Activated CD8-positive, alpha-beta memory T cell treated with anti-CD3 and anti-CD28 coated beads, Interleukin-2, amount 50 U/mL, for 1 hour (primary cell): ENCODE results near the gene UNC13A.

Source experiments
- DNase-seq: peaks from one replicate; pipeline ENCODE4 v3.0.0-alpha.2; 2020; ENCODE audit errors: extremely low read depth

UNC13A gene

DNA sequence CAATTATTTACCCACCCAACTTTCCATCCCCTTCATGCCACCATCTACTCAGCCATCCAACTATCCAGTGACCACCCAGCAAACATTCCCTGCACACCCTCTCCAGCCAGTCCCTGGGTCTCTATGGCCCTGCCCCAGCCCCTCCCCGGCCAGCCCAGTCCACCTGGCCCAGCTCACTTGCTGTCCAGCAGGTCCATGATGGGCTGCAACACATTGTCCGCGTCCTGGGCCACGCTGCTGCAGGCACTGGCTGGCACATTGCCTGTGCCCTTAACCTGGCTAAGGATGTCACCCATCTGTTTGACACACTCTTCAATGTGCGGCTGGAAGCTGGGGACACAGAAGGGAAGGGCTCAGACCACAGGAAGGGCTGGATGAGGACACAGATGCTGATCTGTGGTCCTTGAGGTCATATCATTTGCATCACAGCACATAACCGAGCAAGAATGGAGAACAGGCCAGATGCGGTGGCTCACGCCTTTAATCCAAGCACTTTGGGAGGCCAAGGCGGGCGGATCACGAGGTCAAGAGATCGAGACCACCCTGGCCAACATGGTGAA lies 61.6 kb downstream of the UNC13A start:
- DNase-seq: no peak

DNA sequence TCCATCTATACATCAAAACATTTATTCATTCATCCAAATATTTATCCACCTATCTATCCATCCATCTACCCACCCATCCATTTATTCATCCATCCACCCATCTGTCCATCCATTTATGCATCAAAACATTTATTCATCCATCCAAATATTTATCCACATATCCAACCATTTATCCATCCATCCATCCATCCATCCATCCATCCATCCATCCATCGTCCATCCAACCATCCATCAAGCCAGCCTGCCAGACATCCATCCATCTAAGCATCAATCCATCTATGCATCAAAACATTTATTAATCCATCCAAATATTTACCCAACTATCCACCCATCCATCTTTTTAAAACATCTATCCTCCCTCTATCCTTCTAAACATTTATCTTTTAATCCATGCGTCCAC lies 62.2 kb downstream of the UNC13A start:
- no peak for DNase-seq

DNA sequence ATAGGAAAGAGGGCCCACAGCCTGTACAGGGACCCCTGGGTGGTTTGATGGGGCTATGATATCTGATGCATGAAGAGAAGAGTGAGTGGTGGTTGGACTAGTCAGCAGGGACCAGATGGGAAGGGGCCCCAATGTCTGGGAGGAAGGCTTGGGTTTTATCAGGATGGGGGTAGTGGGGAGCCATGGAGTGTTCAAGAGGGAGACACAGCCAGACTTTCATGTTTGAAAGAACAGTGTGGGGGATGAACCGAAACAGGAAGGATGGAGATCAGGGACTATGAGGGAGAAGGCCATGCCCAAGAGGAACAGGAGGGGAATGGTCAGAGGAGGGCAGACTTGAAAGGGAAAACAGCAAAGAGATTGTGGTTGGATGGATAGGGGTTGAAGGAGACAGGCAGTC lies 63.1 kb downstream of the UNC13A start:
- DNase-seq: no peak

DNA sequence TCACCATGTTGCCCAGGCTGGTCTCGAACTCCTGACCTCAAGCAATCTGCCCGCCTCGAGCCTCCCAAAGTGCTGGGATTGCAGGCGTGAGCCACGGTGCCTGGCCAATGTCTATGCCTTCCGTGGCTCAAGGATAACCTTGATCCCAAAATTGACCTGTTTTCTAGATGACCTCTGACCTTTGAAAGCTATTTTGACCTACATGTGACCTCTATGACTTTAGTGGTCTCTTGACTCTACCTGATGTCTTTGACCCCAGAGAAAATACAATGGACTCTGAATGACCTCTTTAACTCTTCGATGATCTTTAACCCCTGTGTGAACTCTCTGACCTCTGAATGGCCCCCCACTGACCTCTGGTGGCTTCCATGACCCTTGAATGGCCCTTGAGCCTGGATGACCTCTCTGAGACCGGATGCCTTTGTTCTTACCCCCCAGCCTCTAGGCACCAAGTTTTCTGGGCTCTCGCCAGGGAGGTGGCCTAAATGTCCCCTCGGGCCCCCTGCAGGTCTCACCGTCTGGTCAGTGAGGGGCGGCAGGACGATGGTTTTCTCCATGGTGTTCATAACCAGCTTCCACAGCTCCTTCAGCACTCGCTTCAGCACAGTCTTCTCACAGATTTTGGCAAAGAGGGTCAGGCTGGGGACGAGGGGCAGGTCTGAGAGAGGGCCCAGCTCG lies 63.7 kb downstream of the UNC13A start:
- no peak for DNase-seq

DNA sequence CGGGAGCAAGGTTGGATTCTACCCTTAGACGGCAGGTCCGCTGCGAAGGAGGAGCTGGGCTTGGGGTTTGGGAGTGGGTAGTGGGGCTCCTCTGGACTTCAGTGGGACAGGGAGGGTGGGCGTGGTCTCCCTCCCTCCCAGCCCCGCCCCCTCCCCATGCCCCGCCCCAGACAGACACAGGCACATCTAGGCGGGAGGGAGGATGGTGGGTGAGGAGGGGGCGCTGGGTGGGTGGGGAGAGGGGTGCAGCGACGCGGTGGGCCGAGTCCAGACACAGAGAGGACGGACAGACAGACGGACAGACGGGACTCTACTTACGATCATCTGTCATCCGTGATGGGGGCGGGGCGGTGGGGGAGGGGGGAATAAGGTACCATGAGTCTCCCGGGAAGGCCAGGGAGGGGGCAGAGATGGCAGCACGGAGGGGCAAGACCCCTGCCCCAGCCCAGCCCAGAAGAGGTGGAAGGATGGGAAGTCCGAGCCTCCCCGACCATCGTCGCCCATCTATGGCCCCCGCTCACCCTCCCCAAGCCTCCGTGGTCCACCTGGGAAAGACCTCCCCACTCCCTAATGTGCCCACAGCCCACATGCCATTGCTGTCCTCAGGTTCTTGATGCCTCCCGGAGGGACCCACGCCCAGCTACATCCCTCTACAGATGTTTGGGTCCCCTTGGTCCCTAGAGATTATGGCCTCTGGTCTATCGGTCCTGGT lies 64.8 kb downstream of the UNC13A start:
- DNase-seq: no peak

DNA sequence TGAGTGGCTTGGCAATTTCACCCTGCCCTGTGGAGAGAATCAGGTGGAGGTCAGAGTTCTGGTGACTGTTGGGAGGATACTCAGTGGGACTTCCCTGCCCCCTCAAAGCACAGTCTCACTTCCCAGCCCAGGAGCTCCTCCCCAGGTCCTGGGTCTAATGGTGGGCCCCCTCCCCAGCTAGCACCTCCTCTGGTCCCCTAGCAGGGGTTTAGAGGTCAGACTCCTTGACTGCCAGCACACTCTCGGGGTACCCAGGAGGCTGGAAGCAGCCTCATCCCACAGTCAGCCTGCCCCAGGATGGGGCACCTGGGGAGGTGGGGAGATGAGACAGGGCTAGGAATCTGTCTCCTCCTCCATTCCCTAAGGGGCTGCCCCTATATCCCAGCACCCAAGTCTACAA lies 67.5 kb downstream of the UNC13A start:
- no peak for DNase-seq

DNA sequence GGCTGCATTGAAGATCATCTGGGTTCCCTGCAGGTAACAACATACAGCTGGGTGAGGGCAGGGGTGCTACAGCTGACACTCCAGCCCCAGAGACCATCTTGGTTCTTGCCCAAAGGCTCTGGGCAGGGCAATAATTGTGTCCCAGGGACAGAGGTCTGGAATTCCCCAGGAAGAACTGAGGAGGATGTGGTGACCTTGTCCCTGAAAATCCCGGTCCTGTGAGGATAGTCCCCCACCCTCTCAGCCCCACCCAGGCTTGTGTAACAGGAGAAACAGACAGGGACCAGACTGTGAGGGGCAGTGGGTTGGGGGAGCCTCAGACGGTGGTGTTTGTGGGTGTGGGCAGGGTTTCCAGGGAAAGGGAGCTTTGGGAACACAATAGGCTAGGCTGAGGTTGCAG lies 69.2 kb downstream of the UNC13A start:
- DNase-seq: no peak

DNA sequence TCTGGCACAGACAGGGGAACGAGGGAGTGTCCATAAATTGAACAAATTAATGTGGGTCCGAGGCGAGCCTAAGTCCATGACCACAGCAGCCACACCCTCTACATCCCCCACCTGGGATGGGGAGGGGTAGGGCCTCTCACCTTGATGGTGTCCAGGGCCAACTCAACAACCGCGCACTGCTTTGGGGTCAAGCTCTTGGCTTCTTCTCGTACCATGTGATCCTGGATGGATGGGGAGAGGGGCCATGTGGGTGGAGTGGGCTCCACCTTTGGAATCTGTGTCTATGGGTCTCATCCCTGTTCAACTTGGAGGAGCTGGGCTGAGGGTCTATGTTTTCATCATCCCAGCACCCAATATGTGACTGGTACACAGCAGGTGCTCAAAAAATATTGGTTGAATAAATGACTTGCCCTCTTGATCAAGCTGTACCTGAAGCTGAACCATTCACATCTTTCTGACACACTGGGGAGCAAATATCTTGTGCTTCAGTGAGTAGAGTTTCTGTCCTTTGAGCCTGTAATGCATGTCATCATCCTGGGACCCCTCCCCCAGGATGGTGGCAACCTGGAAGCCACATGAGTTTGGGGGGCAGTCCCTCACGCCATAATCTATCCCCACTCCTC lies 69.8 kb downstream of the UNC13A start:
- DNase-seq: no peak

DNA sequence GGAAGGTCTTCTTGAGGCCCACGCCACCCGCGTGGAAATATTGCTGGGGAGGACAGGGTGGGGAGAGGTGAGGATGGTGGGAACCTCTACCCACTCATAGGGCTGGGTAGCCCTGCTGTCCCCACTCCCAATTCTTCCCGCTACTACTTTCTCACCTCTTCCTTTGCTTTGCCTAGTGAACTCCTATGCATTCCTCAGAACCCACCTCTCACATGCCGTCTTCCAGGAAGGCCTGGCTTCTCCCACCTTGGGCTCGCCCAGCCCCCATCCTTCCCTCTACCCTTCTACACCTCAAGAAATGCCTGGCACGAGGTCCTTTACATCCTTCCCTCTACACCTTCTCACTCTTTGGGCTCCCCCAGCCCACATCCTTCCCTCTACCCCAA lies 70.4 kb downstream of the UNC13A start:
- no peak for DNase-seq

DNA sequence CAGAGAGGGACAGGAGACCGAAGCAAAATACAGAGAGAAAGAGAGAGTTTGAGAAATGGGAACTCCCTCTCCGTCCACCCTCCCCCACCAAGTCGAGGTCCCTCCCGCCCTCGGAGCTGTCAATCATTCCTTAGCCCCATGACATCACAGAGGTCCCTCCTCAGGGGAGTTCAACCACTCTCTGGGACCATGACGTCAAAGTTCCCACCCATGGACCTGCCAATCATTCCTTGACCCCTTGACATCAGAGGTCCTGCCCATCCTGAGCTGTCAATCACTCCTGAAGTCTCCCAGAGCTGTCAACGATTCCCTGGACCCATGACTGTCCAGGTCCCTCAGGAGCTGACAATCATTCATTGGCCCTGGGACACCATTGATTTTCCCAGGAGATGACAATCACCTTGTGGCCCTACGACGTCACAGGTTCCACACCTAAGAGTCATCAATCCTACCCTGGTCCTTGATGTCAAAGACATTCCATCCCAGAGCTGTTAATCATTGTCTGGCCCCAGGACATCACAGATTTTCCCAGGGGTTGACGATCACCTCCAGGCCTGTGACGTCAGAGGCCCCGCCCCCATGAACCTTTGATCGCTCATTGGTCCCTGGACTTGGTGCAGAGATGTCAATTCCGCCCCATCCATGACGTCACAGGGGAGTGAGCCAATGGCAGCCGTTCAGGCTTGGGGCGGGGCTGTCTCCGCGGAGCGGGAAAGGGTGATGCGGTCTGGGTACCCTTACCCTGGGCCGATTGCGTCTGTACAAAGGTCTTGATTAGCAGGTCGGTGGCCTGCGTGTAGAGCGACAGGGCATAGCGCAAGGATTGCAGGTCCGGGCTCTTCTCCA lies 71.0 kb downstream of the UNC13A start:
- DNase-seq: no peak

DNA sequence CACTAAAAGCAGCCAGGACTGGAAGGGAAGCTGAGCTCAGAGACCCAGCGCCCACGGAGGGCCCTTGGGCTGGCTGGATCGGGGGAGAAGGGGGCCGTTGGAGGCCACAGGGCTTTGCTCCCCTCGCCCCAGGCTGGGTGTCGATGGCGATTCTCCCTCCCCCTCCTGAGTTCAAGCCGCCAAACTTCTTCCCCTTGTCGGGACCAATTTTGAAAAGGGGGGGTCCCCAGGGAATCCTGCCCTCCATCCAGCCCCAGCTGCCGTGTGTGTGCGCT lies 71.5 kb downstream of the UNC13A start:
- DNase-seq: no peak

DNA sequence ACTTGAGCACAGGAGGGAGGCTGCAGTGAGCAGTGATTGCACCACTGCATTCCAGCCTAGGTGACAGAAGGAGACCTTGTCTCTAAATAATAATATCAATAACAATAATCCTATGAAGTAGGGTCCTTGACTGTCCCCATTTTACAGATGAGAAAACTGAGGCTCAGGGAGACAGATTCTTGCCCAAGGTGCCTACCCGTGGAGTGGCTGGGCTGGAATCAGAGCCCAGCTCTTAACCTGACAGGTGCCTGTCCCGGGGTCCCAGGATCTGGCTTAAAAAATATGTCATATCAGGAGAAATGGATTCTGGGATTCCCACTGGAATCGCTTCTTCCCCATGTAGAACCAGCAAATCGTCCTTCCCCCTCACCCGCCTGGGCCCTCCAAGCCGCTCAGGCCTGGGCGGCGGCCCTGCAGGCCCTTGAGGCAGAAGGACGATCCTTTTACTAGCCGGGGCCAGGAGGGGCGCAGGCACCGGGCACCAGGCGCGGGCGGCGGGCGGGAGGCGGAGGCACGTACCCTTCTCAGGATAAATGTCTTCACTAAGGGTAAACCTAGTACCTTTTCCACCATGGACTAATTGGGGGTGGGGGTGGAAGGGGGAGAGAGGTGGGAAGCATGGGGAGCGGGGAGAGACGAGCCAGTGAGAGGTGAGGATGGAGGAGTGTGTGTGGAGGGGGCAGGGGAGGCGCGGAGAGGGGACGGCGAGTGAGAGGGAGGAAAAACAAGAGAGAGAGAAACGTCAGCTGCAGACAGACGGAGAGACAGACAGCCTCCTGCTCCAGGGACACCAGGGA lies 72.1 kb downstream of the UNC13A start:
- DNase-seq: no peak

DNA sequence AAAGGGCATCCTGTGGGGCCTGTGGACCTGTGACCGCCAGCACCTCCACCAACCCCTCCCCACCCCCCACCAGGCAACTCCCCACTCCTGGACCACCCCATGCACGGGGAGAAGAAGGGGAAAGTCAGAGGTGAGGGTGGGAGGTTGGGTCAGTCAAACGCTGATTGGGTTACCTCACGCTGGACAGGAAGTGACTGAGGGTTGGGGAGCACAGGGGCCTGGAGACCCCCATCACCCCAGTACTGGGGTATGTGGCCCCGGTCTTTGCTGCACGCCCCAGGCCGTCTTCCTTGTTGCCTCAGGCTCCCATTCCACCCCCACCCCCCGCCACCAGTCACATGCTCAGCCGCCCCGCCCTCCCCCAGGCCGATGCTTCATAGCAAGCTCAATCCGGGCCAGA lies 73.7 kb downstream of the UNC13A start:
- no peak for DNase-seq

DNA sequence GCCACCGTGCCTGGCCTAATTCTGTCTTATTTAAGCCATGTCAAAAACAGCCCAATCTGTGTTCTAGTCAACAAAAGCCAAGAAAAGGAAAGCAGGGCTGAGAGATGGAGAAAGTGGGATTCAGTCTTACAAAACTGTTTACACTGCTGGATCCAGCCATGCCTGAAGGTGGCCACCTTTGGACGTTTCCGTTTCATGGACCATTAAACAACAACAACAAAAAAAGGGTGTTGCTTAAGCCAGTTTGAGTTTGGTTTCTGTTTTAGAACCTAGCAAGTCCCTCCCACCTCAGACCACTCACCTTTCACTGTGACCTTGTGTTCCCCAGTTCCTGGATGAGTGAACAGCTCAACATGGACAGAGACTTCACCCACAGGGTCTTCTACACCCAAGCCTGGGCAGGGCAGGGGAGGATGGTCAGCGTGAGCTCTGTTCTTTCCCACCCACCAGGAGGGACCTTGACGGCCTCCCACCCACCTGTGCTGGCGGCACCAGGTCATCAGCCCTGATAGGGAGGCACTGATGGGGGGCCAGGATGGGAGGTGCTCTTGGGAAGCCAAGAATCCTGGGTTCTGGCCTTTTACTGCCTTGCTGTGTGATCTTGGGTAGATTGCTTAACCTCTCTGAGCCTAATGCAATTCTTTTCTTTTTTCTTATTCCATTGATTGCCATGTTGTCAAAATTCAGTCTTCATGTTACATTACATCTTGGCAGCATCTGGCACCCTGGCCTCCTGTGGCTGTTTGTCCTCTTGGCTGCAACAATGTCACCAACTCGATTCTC lies 76.5 kb downstream of the UNC13A start:
- DNase-seq: no peak

DNA sequence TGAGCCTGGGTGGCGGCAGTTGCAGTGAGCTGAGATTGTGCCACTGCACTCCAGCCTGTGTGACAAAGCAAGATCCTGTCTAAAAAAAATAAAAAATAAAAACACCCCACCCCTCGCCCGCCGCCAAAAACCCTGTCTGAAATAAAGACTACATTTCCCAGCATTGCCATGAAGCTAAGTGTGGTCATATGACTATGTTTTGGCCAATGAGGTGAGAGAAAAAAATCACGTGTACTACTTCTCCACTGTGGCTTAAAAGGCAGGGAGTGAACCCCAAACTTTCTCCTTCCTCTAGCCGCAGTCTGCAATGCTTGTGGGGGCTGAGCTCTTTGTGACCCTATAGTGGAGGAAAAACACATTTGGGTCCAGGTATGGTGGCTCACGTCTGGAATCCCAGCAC lies 77.8 kb downstream of the UNC13A start:
- DNase-seq: no peak

DNA sequence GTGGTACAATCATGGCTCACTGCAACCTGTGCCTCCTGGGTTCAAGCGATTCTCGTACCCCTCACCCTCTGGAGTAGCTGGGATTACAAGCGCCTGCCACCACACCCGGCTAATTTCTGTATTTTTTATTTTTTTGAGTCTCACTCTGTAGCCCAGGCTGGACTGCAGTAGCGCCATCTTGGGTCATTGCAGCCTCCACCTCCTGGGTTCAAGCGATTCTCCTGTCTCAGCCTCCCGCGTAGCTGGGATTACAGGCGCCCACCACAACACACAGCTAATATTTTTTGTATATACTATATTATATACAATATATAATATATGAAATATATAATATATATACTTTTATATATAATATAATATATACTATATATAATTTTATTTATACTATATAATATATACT lies 80.2 kb downstream of the UNC13A start:
- no peak for DNase-seq

DNA sequence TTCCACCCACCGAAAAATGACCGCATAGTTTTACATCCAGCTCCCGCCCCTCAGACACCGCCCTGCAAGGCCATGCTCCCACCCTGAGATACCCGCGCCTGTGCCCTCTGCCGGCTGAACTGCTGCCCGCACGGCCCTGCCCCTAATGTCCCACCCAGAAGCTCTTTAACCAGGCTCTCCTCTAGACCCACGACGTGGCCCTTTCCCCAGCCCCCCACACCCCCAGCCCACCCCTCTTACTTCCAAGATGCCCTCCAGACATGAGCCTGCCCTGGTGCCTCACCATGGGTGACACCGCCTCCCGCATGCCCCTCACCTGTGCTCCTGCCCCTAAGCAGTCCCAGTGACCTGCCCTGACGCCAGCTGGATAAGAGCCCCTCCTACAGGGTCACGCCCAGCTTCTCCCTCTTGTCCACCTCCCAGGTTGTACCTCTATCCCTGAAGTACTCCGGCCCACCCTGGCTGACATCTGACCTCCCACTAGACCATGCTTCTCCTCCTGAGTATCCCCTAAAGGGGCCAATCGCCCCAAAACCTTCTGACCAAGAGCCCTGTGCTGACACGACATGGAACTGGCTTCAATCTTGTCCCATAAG lies 81.5 kb downstream of the UNC13A start:
- DNase-seq: no peak

DNA sequence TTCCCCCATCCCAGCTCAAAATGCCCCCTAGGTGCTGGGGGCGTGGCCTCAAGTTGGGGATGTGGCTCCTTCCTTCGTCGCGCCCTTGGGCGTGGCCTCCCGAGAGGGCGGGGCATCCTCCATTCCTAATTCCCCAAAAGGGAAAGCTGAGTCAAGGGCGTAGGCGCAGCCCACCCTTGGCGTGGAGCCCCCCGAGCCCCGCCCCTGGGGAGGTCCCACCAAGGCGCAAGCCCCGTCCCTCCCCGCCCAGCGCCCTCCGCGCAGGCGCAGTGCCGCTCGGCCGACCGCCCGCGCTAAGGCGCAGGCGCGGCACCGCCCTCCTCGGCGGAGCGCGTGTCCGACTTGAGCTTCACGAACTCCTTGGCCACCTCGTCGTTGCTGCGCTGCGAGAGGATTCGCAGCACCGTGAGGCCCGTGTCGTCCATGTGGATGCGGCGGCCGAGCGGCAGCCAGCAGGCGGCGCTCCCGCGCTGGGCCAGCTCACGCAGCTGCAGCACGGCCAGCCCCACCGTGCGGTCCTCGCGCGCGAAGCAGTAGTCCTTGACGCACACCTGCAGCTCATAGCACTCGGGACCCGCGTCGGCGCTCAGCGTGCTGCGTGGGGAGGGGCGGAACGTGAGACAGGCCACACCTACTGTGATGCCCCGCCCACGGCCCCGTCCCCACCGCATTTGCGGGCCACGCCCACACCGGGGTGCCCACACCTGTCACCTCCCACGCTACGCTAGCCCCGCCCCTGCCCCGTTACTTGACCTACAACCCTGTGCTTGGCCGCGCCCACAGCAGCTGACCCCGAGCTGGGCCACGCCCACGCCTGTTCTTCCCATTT lies 82.2 kb downstream of the UNC13A start:
- DNase-seq: peak; percentile 49

DNA sequence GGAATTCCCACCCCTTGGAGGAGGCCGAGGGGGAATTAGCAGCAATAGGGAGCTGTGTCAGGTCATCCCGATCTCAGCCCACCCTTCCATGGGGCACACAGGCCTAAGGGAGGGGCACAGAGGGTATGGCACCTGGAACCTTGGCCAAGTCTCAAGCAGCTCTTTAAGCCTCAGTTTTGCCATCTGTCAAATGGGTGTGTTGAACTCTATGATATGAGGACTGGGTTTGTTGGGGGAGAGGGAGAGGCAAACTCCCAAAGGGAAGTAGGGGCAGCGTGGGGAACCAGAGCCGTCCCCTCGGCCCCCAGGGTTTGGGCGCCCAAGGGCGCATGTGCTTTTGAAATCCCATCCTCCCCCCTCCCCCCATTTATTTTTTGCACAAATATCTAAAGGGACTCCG lies 83.0 kb downstream of the UNC13A start:
- DNase-seq: no peak
